NCI-H69 (cell line): ENCODE data around the gene EIF2AK2.

Experiments
- DNase-seq: peaks from one replicate; lab custom pipeline; 2025; lab: John Stamatoyannopoulos, UW

The EIF2AK2 gene

DNA sequence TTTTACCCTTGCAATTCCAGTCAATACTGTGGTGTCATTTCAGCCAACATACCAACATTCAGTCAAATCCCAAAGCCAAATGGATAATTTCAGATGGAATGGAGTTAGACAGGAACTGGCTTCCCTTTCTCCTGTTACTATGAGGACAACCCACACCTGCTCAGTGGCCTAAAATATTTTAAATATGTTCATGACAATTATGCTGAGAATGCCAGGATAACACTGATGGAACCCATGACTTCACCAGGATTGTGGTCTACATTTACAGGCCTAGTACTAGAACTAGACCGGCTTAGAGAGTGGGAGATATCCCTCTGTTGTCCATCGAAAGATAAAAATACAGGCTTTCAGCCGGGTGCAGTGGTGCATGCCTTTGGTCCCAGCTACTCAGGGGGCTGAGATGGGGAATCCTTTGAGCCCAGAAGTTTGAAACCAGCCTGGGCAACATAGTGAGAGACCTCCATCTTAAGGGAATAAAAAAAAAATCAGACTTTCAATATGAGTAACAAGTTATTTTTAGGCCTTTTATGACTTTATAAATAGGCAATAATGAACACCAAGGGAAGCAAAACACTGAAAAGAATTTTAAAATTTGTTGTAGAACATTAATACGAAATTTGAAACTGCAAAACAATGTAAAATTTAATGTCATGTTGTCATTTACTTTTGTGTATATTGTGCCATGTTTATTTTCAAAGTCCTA is 58.2 kb downstream of the EIF2AK2 start:
- DNase-seq: no peak

DNA sequence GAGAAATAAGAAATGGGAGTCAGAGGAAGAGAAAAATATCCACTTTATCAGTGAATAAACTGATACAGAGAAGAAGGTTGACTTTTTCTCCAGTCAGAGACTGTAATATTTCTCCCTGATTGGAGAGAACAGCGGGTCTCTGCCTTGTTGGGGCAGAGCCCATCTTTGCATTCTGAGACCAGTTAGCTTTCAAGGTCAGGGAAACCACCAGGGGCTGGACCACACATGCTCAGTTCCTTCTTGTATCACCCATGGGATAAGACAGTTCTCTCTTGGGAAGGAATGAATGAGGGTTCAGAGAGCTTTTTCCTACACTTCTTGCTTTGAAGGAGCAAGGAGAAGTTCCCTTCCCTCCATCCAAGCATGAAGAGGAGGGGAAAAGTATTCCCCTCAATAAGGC is 60.2 kb downstream of the EIF2AK2 start:
- no peak for DNase-seq

DNA sequence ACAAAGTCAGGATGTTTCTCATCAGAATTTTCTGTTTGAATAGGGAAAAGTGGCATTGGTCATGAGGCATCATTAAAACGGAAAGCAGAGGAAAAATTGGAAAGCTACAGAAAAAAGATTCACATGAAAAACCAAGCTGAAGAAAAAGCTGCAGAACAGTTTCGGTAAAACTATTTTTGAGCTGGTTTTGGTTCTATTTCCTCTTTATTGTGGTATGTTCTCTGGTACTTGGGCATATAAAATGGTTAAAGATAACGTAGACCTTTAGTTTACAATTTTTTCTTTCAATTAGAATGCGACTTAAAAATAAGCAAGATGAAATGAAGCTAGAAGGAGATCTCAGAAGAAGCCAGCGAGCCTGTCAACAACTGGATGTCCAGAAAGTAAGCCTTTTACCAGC is 64.9 kb downstream of the EIF2AK2 start:
- no peak for DNase-seq

- DNase-seq: no peak
These were observed 66.7 kb downstream of the EIF2AK2 start for GRCh38 chr2:37090019-37090477.

DNA sequence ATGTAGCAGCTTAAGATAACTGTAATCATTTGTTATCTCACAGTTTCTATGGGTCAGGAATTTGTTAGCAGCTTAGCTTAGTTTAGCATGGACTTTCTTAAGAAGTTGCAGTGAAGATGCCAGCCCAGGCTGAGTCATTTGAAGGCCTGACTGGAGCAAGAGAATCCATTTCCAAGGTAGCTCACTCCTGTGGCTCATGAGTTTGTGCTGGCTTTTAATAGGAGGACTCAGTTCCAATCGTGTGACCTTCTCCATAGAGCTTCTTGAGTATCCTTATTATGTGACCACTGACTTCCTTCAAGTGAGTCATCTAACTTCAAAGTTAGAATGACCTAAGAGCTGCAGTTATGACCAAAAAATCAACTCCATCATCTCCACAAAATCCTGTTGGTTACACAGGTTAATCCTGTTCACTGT is 71.0 kb downstream of the EIF2AK2 start:
- no peak for DNase-seq

DNA sequence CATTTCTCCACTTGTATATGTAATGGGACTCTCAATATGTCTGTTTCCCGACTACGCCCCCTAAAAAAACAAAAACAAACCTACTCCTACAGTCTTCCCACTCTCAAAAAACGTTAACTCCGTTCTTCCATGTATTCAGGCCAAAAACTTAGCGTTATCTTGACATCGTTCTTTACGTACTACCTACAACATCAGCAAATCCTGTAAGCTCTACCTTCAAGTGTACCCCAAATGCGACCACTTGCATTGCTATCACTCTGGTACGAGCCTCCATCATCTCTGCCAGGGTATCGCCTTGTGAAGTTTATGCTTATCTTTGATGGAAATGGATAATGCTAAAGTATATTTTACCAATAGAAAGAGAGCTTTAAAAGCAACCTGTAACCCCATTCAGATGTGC is 72.0 kb downstream of the EIF2AK2 start:
- DNase-seq: no peak

GRCh38 chr2:37083873-37084794 is 72.6 kb downstream of the EIF2AK2 start, which contains the start of the genes GPATCH11 and HEATR5B:
Gene GPATCH11 (plus strand): TSS chr2:37084518. CDS start chr2:37088382, 3,864 bp downstream.
Gene HEATR5B (minus strand): TSS chr2:37084372. CDS start chr2:37083414, 958 bp downstream.
- peak; percentile 95 for DNase-seq

GRCh38 chr2:37080689-37081088 is 76.1 kb downstream of the EIF2AK2 start:
- DNase-seq: no peak

DNA sequence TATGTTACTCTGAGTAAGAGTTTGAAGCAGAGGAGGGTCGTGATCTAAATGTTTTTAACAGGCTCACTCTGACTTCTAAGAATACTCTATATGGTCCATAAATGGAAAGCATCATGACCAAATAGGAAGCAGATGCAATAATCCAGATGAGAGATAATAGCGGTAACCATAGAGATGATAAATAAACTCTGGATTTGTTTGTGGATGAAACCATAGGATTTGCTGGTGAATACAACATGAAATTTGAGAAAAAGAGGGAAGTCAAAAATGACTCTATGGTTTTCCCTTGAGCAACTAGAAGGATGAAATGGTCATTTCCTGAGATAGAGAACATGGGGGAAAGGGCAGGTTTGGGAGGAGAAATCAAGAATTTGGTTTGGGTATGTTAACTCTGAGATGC is 76.5 kb downstream of the EIF2AK2 start:
- no peak for DNase-seq

GRCh38 chr2:37070931-37071330 is 85.8 kb downstream of the EIF2AK2 start:
- no peak for DNase-seq

GRCh38 chr2:37068686-37069085 is 88.1 kb downstream of the EIF2AK2 start:
- no peak for DNase-seq

- DNase-seq: no peak
These were observed 95.0 kb downstream of the EIF2AK2 start for GRCh38 chr2:37061776-37062175.

DNA sequence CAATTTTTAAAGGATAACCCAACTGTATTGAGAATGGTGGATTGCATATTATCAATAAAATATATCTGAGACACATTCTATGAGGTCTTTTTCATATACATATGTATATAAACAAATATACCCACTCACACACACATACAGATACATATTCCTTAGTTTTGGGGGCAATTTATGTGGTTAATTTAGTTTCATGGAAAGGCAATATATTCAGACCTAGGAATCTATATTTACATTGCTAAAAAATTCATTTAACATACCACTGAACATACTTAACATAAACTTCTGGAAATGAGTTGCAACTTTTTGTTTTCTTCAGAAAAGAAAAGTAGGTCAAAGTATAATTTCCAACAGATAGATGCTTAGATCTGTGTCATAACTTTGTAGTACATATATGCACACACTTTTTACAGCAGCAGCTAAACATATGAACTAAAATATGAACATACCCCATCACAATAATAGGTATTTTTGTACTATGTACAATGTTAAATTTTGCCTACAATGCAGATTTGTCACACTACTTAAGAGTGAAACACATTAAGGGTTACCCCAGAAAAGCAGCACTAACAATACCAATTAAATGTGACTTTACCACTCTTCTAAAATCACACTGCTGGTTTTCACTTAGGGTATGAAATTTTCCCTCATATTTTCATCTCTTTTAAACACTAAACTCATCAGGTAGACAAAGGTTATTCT is 95.6 kb downstream of the EIF2AK2 start:
- no peak for DNase-seq

GRCh38 chr2:37060446-37060845 is 96.3 kb downstream of the EIF2AK2 start:
- no peak for DNase-seq

GRCh38 chr2:37059841-37060240 is 96.9 kb downstream of the EIF2AK2 start:
- DNase-seq: no peak

DNA sequence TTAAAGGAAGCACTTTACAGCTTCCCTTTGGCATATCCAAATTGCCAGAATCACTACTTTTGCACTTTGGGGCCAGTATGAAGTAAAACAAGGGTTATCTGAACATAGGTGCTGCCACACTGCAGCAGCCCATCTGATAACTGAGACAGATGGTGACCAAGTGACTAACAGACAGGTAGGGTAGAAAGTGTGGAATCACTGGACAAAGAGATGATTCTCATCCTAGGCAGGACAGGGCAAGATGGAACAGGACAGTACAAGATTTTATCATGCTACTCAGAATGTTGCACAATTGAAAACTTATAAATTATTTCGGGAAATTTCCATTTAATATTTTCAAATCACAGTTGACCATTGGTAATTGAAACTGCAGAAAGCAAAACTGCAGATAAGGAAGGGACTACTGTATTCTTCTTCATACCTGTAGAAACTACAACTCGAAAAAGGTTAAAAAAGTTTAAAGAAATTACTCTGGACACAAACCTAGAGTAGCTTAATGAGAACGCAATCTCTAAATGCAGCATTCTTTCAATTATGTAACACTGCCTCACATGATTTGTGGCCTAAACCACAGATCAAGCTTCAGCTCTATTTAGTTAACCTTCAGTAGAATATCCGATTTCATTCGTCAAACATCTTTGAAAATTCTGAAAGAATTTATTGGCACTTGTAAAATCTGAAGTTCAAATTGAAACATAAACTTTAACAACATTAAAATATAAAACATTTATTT is 104.0 kb downstream of the EIF2AK2 start:
- DNase-seq: no peak
